Esophagus squamous epithelium (tissue), 5 donors: Measurements from ENCODE around the gene CD70. TPM values are rescaled to one million over a fixed set of nuclear protein-coding genes. Genes with fewer than 3 reads are reported as not detected.

Experiments
- DNase-seq: peaks from one replicate; lab custom pipeline; 2025; lab: John Stamatoyannopoulos, UW
- H3K27ac ChIP-seq, 4 donors: fragments of 200-600 bp; sonication (generic); one replicate each; pipeline ENCODE4 v1.5.1; 2016 to 2019; ENCODE audit warnings: mild to moderate bottlenecking in 1 of 4
- H3K27me3 ChIP-seq, 4 donors: fragments of 200-600 bp; sonication (generic); 1 replicate in 3 of 4; 2 replicates in 1 of 4; pipeline versions ENCODE4 v1.5.1 to v1.6.0; 2017 to 2021; ENCODE audit warnings: antibody characterized with exemption in 1 of 4
- H3K36me3 ChIP-seq, 3 donors: fragments of 200-600 bp; sonication (generic); one replicate each; pipeline ENCODE4 v1.5.1; 2016 to 2019
- H3K4me1 ChIP-seq, 3 donors: fragments of 200-600 bp; sonication (generic); one replicate each; pipeline ENCODE4 v1.5.1; 2017 to 2019
- H3K4me3 ChIP-seq, 4 donors: fragments of 200-600 bp; sonication (generic); 1 replicate in 3 of 4; 2 replicates in 1 of 4; pipeline ENCODE4 v1.5.1; 2016 to 2019; ENCODE audit warnings: mild to moderate bottlenecking in 2 of 4, moderate library complexity in 1 of 4
- H3K9me3 ChIP-seq, 3 donors: fragments of 200-600 bp; sonication (generic); one replicate each; pipeline ENCODE4 v1.5.1; 2016 to 2019
- CTCF ChIP-seq, 6 experiments: fragments of 450-650 bp in 4 of 6; fragments of 200-600 bp in 2 of 6; sonication (generic) in 2 of 6; IDR thresholded peaks; one replicate each; pipeline ENCODE4 v1.5.1; 2016 to 2019; ENCODE audit warnings: antibody characterized with exemption in 6 of 6, mild to moderate bottlenecking in 4 of 6, moderate library complexity in 4 of 6
- POLR2A ChIP-seq, 4 donors: fragments of 450-650 bp; IDR thresholded peaks; one replicate each; pipeline ENCODE4 v1.6.1; 2017; ENCODE audit warnings: antibody characterized with exemption in 4 of 4, mild to moderate bottlenecking in 4 of 4, moderate library complexity in 3 of 4
- WGBS, 2 donors: methylation state at CpG; one replicate each; pipeline ENCODE4 v1.1.5; 2018; 5-methylcytosine and 5-hydroxymethylcytosine counted together
- intact Hi-C: fragments of 100-400 bp; cut with DNase I; formaldehyde crosslinking; loops from one replicate; pipeline ENCODE4 v1.15.0; 2022
- total RNA-seq, 4 donors: library from RNA; depleted of rRNA; stranded (reverse); fragments of >200 nt; gene quantifications; one replicate each; pipeline ENCODE4 v1.1.0, GENCODE V29; 2016
- donor health status: DM: yes; HTN: yes; CAD: no.

The CD70 gene
- total RNA-seq, 4 donors from 2014 or later = 4.0 TPM; not detected in 3

- Histone ChIP-seq H3K4me1 (peaks cover 0 to 39% (median 16%) of the 10 kb centered on the region in 3 donors), H3K27me3 (peaks cover 0 to 13% (median 0%) of the 10 kb centered on the region in 4 donors), H3K27ac (no peak overlapping the region), H3K9me3 (no peaks in the 10 kb centered on the region), H3K4me3 (no peak overlapping the region), H3K36me3 (no peaks in the 10 kb centered on the region)
- no peak for DNase-seq
- intact Hi-C loops = no loop called here
- TF ChIP-seq POLR2A (IDR thresholded peaks at IDR 0.05) (no peak), CTCF (IDR thresholded peaks at IDR 0.05) (no peak)
- 82 to 85% methylated on average over 6 to 7 of the region's 7 CpGs for WGBS, 2 donors
Observed at GRCh38 chr19:6579450-6580178, 11.3 kb downstream of the CD70 start.

GRCh38 chr19:6577476-6578125, 13.3 kb downstream of the CD70 start:
- Histone ChIP-seq H3K36me3 (no peaks in the 10 kb centered on the region), H3K27me3 (peaks cover 0 to 17% (median 0%) of the 10 kb centered on the region in 4 donors), H3K9me3 (no peaks in the 10 kb centered on the region), H3K4me1 (peaks cover 0 to 39% (median 16%) of the 10 kb centered on the region in 3 donors), H3K27ac (peak overlapping the region; percentile 63 to 81 (median 74)), H3K4me3 (no peak overlapping the region)
- TF ChIP-seq POLR2A (IDR thresholded peaks at IDR 0.05) (no peak), CTCF (IDR thresholded peaks at IDR 0.05) (no peak)
- 28 to 51% methylated on average over 5 of the region's 5 CpGs for WGBS, 2 donors
- intact Hi-C loops = no loop called here
- no peak for DNase-seq

GRCh38 chr19:6576869-6577475, 14.0 kb downstream of the CD70 start:
- 46 to 53% methylated on average over 5 of the region's 5 CpGs for WGBS, 2 donors
- Histone ChIP-seq H3K27me3 (peaks cover 0 to 23% (median 2%) of the 10 kb centered on the region in 4 donors), H3K4me3 (no peak overlapping the region), H3K27ac (peak overlapping the region; percentile 63 to 81 (median 74)), H3K36me3 (no peaks in the 10 kb centered on the region), H3K4me1 (peaks cover 0 to 39% (median 16%) of the 10 kb centered on the region in 3 donors), H3K9me3 (no peaks in the 10 kb centered on the region)
- TF ChIP-seq CTCF (IDR thresholded peaks at IDR 0.05) = no peak
- TF ChIP-seq POLR2A (IDR thresholded peaks at IDR 0.05) = no peak
- intact Hi-C loops = no loop called here
- DNase-seq = no peak

- no peak overlapping the region for H3K4me3 ChIP-seq
- peaks cover 0 to 48% (median 2%) of the 10 kb centered on the region in 4 donors for H3K27me3 ChIP-seq
- intact Hi-C loops = no loop called here
- H3K4me1 ChIP-seq = peaks cover 0 to 31% (median 16%) of the 10 kb centered on the region in 3 donors
- no peaks in the 10 kb centered on the region for H3K36me3 ChIP-seq
- peaks cover 0 to 5% (median 0%) of the 10 kb centered on the region in 3 donors for H3K9me3 ChIP-seq
- TF ChIP-seq CTCF (IDR thresholded peaks at IDR 0.05) (no peak), POLR2A (IDR thresholded peaks at IDR 0.05) (no peak)
- no peak for DNase-seq
- WGBS, 2 donors = 60% methylated on average over 1 of the region's 1 CpG; no CpG with 5 or more reads in 1 of the 2 donors
- no peak overlapping the region for H3K27ac ChIP-seq
Observed at GRCh38 chr19:6573350-6573749, 17.6 kb downstream of the CD70 start.
